Spleen (tissue), 7 donors: ENCODE measurements around the gene ACP7.

ENCODE experiments used
- POLR2A ChIP-seq, 3 donors: fragments of 450-650 bp; IDR thresholded peaks; one replicate each; pipeline ENCODE4 v1.5.1; 2017; ENCODE audit warnings: antibody characterized with exemption in 3 of 3, mild to moderate bottlenecking in 1 of 3
- POLR2AphosphoS5 ChIP-seq, 3 donors: sonication (generic); formaldehyde crosslinking; IDR thresholded peaks; one replicate each; pipeline ENCODE4 v1.5.1; 2017; ENCODE audit warnings: antibody characterized with exemption in 3 of 3
- TF ChIP-seq, protein P1 (sequence below), 11 experiments: fragments of 200-600 bp in 7 of 11; fragments of 450-650 bp in 4 of 11; sonication (generic) in 4 of 11; IDR thresholded peaks in 8 of 11; conservative IDR thresholded peaks in 3 of 11; 1 replicate in 7 of 11; 2 replicates in 4 of 11; pipeline versions ENCODE4 v1.4.0 to v1.8.0; 2016 to 2021; ENCODE audit warnings: antibody characterized with exemption in 11 of 11, inconsistent platforms in 4 of 11, mild to moderate bottlenecking in 1 of 11
- donor health status: DM: no; HTN: no; CAD: no; lungs with moderate emphysema.
- donor health status: DM: no; HTN: no; CAD: no.
- donor health status: DM: no; HTN: no; CAD: no.

DNA sequence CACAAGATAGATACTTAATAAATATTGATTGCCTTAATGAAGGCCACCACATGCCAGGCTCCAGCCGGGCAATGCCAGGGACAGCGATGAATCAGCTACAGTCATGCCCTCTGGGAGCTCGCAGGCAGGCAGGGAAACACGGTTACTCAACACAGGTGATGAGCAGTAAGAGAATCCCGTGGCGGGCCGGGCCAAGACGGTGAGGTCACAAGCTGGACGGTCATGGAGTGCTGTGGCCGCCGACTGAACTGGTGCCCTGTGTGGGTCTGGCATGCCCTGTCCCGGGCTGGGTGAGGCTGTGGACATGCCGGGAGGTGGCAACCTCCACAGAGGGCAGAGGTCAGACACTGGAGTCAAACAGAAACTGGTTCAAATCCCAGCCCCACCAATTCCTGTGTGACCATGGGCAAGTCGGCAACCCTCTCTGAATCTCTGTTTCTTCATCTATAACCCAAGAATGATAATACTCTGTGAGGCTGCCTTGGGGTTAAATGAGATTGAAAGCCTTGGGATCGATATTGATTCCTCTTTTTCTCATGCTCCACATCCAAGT is 28.2 kb downstream of the ACP7 start:
- TF ChIP-seq, protein P1, sequence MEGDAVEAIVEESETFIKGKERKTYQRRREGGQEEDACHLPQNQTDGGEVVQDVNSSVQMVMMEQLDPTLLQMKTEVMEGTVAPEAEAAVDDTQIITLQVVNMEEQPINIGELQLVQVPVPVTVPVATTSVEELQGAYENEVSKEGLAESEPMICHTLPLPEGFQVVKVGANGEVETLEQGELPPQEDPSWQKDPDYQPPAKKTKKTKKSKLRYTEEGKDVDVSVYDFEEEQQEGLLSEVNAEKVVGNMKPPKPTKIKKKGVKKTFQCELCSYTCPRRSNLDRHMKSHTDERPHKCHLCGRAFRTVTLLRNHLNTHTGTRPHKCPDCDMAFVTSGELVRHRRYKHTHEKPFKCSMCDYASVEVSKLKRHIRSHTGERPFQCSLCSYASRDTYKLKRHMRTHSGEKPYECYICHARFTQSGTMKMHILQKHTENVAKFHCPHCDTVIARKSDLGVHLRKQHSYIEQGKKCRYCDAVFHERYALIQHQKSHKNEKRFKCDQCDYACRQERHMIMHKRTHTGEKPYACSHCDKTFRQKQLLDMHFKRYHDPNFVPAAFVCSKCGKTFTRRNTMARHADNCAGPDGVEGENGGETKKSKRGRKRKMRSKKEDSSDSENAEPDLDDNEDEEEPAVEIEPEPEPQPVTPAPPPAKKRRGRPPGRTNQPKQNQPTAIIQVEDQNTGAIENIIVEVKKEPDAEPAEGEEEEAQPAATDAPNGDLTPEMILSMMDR (IDR thresholded peaks at IDR 0.05 in 8 of 11, conservative IDR thresholded peaks at IDR 0.05 in 3 of 11), result no peak
- TF ChIP-seq POLR2AphosphoS5 (IDR thresholded peaks at IDR 0.05) (no peak), POLR2A (IDR thresholded peaks at IDR 0.05) (no peak)
